MV-4-11 (cell line): Measurements from ENCODE around the gene BIRC2.
"Not testable (repeated sequence)": the region's sequence is repeated elsewhere in the genome, so short reads cannot be mapped to it uniquely, and the experiment has no call there.

Experiments used
- DNase-seq: peaks from one replicate; lab custom pipeline; 2025; lab: John Stamatoyannopoulos, UW

The BIRC2 gene

DNA sequence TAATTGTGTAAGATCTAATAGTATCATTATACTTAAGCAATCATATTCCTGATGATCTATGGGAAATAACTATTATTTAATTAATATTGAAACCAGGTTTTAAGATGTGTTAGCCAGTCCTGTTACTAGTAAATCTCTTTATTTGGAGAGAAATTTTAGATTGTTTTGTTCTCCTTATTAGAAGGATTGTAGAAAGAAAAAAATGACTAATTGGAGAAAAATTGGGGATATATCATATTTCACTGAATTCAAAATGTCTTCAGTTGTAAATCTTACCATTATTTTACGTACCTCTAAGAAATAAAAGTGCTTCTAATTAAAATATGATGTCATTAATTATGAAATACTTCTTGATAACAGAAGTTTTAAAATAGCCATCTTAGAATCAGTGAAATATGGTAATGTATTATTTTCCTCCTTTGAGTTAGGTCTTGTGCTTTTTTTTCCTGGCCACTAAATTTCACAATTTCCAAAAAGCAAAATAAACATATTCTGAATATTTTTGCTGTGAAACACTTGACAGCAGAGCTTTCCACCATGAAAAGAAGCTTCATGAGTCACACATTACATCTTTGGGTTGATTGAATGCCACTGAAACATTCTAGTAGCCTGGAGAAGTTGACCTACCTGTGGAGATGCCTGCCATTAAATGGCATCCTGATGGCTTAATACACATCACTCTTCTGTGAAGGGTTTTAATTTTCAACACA, 23.3 kb upstream of the BIRC2 start:
- DNase-seq = no peak

DNA sequence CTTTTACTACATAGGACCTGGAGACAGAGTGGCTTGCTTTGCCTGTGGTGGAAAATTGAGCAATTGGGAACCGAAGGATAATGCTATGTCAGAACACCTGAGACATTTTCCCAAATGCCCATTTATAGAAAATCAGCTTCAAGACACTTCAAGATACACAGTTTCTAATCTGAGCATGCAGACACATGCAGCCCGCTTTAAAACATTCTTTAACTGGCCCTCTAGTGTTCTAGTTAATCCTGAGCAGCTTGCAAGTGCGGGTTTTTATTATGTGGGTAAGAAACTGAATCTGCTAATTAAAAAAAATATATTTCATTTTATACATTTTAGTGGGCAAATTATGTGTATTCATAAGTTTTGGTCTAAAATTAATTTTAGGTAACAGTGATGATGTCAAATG, 21.9 kb upstream of the BIRC2 start:
- no peak for DNase-seq

DNA sequence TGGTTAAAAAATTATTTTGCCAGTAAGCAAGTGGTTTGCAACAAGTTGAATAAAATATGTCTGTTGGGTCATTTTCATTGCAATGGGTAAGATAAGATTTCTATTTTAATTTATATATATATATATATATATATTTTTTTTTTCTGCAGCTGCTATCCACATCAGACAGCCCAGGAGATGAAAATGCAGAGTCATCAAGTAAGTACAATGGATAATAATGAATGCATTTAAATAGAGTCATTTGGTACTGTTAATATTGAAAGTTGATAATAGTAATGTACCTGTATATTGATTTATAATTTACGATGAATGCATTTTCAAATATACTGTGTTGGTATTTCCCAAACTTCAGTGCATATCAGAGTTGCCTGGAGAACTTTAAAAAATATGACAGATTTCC, 18.3 kb upstream of the BIRC2 start:
- no peak for DNase-seq

DNA sequence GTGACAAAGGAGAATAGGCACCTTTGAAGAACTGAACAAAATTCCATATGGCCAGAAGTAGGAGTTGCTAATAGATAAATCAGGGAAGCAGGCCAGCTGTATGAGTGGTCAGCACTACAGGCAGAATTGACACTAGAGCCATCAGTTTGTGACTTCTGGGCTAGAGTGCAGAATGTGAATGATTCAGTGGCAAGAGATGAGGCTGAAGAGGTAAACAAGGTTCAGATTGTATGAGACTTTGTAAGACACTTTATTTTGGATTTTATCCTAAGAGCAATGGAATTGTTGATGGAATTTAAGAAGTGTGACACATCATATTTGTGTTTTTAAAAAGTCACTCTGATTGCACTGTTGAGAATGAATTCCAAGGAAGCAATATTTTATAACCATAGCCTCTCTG, 16.8 kb upstream of the BIRC2 start:
- no peak for DNase-seq

DNA sequence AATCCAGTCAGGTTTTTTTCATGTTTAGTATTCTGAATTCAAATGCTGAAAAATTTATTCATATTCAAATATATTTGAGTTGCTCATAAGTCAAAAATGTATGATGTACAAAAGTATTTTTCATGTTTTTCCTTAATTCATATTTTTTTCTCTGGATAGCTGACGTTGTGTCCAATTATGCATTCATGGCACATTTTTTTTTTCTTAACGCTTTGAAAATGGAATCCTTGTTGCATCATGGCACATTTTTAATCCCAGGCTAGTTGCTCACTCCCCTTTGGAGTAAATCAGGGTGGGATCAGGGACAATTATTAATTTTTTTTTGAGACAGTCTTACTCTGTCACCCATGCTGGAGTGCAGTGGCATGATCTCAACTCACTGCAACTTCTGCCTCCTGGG, 15.7 kb upstream of the BIRC2 start:
- DNase-seq = no peak

DNA sequence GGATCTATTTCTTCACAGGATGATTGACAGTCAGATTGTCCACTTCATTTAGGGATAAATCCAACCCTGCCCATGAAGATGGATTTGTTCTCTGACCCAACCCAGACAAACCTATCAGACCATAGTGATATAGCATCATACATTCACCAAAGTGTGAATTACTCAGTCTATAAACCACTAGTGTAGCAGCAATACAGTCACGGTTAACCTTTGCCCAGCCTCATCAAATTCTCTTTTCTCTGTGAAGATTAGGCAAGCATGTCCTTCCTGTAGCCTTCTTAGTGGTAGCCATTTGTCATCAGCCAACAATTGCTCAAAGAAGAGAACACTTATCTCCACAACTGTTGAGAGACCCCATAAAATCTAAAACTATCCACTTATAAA, 14.4 kb upstream of the BIRC2 start:
- peak; percentile 4 for DNase-seq

GRCh38 chr11:102338479-102339010, 8.5 kb upstream of the BIRC2 start:
- DNase-seq = no peak

DNA sequence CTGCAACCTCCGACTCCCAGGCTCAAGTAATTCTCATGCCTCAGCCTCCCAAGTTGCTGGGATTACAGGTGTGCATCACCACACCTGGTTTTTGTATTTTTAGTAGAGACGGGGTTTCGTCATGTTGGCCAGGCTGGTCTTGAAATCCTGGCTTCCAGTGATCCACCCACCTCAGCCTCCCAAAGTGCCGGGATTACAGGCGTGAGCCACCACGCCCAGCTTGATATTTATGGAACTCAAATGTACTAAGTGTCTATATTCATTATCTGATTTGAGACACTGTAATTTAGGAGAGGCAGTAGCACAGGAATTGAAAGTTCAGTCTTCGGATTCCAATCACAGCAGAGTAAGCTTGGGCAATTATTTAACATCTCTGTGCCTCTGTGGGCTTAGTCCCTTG, 5.7 kb upstream of the BIRC2 start:
- DNase-seq = not testable (repeated sequence)

GRCh38 chr11:102341844-102342318, 5.1 kb upstream of the BIRC2 start:
- DNase-seq = peak; percentile 62

DNA sequence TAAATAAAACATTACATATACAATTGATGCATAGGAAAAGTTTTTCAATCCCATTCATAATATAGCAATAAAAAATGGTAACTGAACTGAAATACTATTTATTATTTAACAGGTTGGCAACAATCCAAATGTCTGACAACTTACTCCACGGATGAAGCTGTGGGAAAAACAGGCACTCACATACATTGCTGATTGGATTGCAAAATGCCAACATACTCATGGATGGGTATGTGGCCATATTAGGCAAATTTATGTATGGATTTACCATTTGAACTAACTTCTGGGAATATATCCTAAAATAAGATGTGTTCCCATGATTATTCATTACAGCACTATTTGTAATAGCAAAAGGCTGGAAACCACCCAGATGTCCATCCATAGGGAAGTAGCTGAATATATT, 3.2 kb upstream of the BIRC2 start:
- no peak for DNase-seq

DNA sequence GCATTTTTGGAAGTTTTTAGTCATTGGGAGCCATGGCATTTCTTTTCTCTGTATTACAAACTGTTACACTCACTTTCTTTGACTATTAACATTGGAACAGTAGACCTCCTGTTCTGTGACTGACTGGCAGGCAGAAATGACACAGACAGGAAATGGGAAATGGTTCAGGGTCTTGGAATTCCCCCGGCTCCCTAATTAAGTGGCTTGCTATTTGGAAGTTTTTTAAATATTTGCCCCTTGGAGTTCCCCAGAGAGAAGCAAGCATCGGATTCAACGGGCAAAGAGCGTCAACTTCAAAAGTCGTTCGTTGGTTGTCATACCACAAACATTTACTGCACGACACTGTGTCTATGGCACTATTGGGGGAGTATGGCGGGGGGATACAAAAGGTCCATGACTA, 1.1 kb upstream of the BIRC2 start:
- no peak for DNase-seq

DNA sequence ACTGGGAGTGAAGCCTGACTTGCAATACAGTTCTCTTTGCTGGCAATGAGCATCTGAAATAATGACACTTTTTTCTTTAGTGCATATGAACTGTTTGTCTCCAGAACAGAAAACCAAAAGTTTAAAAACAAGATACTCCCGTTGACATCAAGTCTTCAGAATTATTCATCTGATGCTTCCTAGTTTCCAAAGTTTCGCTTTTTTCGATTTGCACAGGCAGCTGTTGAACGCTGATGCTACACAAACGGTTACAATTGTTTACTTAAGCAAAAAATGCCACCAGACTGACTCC, 612 bp upstream of the BIRC2 start:
- DNase-seq = no peak

GRCh38 chr11:102347462-102348370, 702 bp downstream of the BIRC2 start:
- peak; percentile 20 for DNase-seq

GRCh38 chr11:102357116-102357515, 10.1 kb downstream of the BIRC2 start:
- no peak for DNase-seq

GRCh38 chr11:102359372-102359771, 12.4 kb downstream of the BIRC2 start:
- no peak for DNase-seq

- DNase-seq = no peak
Observed at GRCh38 chr11:102360681-102361080, 13.7 kb downstream of the BIRC2 start.

- no peak for DNase-seq
Observed at GRCh38 chr11:102361086-102362031, 14.3 kb downstream of the BIRC2 start.

DNA sequence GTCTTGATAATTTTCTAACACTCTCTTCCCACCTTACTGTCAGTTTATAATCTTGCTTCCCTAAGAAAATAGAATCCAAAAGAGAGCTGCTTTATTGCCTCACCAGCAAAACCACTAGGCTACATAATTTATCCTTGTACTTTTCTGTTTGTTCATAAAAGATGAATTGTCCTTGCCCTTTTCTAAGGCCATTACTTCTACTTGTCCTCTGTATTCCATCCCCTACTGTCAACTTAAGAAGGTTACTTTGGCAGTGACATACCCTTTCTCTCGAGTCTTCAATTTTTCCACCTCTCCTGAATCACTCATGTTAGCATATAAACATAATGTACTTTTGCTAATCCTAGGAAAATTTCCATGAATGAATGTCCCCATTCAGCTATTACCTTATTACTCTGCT, 18.0 kb downstream of the BIRC2 start:
- no peak for DNase-seq

DNA sequence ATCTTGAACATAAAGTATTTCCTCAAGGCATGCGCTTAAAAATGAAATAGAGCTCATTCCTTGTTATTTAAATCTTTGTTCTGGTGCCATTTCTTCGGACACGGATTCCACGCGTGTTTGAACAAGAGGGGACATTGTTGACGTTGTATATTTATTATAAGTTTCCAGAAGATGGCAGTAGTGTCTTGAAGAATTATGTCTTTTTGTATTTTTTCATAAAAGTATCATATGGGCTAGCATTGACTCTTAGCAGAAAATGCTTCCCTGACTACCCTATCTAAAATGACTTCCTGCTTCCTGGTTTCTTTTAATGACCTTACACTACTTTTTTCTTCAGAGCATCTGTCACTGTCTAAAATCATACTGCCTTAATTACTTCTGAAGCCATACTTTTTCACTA, 20.4 kb downstream of the BIRC2 start:
- DNase-seq = peak; percentile 50

DNA sequence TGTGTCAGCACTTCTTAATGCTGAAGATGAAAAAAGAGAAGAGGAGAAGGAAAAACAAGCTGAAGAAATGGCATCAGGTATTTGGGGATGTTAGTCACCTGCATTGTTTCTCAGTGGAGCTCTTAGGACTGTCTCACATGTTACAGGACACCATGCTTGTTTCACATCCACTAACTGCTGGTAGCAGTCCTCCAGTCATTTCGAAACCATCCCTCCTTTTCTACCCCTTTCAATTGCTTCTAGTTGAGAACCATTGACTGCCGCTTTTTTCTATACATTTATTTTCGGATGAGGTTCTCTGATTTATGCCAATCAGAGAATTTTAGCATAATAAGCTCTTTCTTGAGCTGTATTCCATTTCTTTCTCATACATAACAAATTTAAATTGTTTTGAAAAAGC, 21.5 kb downstream of the BIRC2 start:
- peak; percentile 64 for DNase-seq

DNA sequence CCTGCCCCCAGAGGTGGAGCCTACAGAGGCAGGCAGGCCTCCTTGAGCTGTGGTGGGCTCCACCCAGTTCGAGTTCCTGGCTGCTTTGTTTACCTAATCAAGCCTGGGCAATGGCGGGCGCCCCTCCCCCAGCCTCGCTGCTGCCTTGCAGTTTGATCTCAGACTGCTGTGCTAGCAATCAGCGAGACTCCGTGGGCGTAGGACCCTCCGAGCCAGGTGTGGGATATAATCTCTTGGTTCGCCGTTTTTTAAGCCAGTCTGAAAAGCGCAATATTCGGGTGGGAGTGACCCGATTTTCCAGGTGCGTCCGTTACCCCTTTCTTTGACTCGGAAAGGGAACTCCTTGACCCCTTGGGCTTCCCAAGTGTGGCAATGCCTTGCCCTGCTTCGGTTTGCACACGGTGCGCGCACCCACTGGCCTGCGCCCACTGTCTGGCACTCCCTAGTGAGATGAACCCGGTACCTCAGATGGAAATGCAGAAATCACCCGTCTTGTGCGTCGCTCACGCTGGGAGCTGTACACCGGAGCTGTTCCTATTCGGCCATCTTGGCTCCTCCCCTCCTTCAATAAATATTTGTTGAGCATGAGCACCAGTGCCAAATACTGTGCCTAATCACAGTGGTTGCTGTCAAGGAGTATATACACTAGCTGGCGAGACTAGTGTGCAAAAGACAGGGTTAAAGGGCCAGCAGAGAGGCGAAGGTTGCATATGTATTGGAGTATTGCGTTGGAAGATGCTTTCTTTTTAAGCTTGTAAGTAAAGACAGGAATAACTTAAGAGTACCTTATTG, 27.8 kb downstream of the BIRC2 start:
- not testable (repeated sequence) for DNase-seq
